K562 (cell line): ENCODE measurements around the gene MTNR1B. TPM values are rescaled to one million over a fixed set of nuclear protein-coding genes. Genes with fewer than 3 reads are reported as not detected.

Source experiments
- ATAC-seq: fragments of 200-7000 bp; cut with Tn5 transposase; 3 replicates; pipeline ENCODE4 v1.9.1; 2020; ENCODE audit warnings: moderate library complexity
- BruUV-seq: library from RNA; stranded (reverse); fragments of 400-500 nt; replicated peaks from 2 replicates; lab custom pipeline; 2021; lab: Mats Ljungman, UMichigan
- CTCF ChIA-PET: fragments of 300-600 bp; formaldehyde crosslinking; extraction: SDS; loops from one replicate; lab custom pipeline; 2021; ENCODE audit warnings: low intra/inter-chr PET ratio; lab: Yijun Ruan, JAX
- POLR2A ChIA-PET: fragments of 300-600, 350-650 bp; sonication (Branson Sonifier 250); formaldehyde crosslinking; extraction: SDS; loops from one replicate; lab custom pipeline; 2021; ENCODE audit warnings: antibody characterized with exemption, inconsistent platforms; lab: Yijun Ruan, JAX
- DNase-seq, 4 experiments: peaks; one replicate each; pipeline versions ENCODE4 v3.0.0 to v3.0.0-alpha.2; 2011 to 2018; ENCODE audit warnings: low spot score in 3 of 4, mixed read lengths in 3 of 4; ENCODE audit errors: extremely low read depth in 1 of 4
- FAIRE-seq: peaks from 2 replicates; lab custom pipeline; 2011; peaks lifted over from hg19 to GRCh38; lab: Jason Lieb, UNC
- H2AFZ ChIP-seq: 2 replicates; pipeline ENCODE4 v1.6.0; 2011; ENCODE audit warnings: low read depth, low read length, control low read depth, inconsistent platforms
- H3K27ac ChIP-seq: fragments of 200-600 bp; 3 replicates; pipeline ENCODE4 v1.8.0; 2011; ENCODE audit warnings: low read depth, mild to moderate bottlenecking, control low read depth, inconsistent platforms, low read length, moderate library complexity, mixed read lengths; ENCODE audit errors: extremely low read depth
- H3K27me3 ChIP-seq, 2 experiments: fragments of 300-600 bp in 1 of 2; 2 replicates in 1 of 2; 3 replicates in 1 of 2; pipeline versions ENCODE4 v1.6.0 to v1.8.0; 2011; ENCODE audit warnings: inconsistent platforms in 2 of 2, low read length in 2 of 2, mild to moderate bottlenecking in 1 of 2, mixed read lengths in 1 of 2, moderate library complexity in 1 of 2; ENCODE audit not compliant: control insufficient read depth in 2 of 2, insufficient read depth in 2 of 2
- H3K36me3 ChIP-seq: fragments of 300-600 bp; 3 replicates; pipeline ENCODE4 v1.8.0; 2011; ENCODE audit warnings: mild to moderate bottlenecking, low read length, inconsistent platforms; ENCODE audit not compliant: control insufficient read depth, insufficient read depth
- H3K4me1 ChIP-seq, 2 experiments: fragments of 200-600 bp in 1 of 2; replicated peaks in 1 of 2; 2 replicates in 1 of 2; 3 replicates in 1 of 2; pipeline versions ENCODE4 v1.5.1 to v1.8.0; 2011; ENCODE audit warnings: inconsistent platforms in 2 of 2, low read length in 2 of 2, mild to moderate bottlenecking in 1 of 2, mixed read lengths in 1 of 2, moderate library complexity in 1 of 2; ENCODE audit not compliant: control insufficient read depth in 2 of 2, insufficient read depth in 2 of 2
- H3K4me2 ChIP-seq: 2 replicates; pipeline ENCODE4 v1.6.1; 2011; ENCODE audit warnings: low read length, control low read depth, inconsistent platforms, mixed read lengths; ENCODE audit not compliant: insufficient read depth
- H3K4me3 ChIP-seq: fragments of 200-600 bp; sonication (generic), shearing (Covaris generic); 2 replicates; pipeline ENCODE4 v1.5.1; 2016; ENCODE audit warnings: control low read depth, inconsistent platforms
- H3K79me2 ChIP-seq: fragments of 200-600 bp; 3 replicates; pipeline ENCODE4 v1.8.0; 2011; ENCODE audit warnings: low read length, inconsistent platforms; ENCODE audit not compliant: control insufficient read depth, insufficient read depth
- H3K9ac ChIP-seq, 2 experiments: 2 replicates each; pipeline versions ENCODE4 v1.6.0 to v1.6.1; 2011; ENCODE audit warnings: low read depth in 2 of 2, low read length in 2 of 2, control low read depth in 1 of 2, inconsistent platforms in 1 of 2, mild to moderate bottlenecking in 1 of 2, mixed read lengths in 1 of 2; ENCODE audit not compliant: insufficient read depth in 1 of 2
- H3K9me1 ChIP-seq: one replicate; pipeline ENCODE4 v1.6.0; 2011; ENCODE audit warnings: inconsistent platforms, mild to moderate bottlenecking, low read length, moderate library complexity; ENCODE audit not compliant: control insufficient read depth, insufficient read depth
- H3K9me3 ChIP-seq: replicated peaks from 2 replicates; pipeline ENCODE4 v1.5.1; 2011; ENCODE audit warnings: low read depth, low read length, inconsistent platforms; ENCODE audit not compliant: control insufficient read depth, insufficient read depth
- H4K20me1 ChIP-seq: replicated peaks from 2 replicates; pipeline ENCODE4 v1.6.1; 2011; ENCODE audit warnings: low read length, inconsistent platforms, mixed read lengths; ENCODE audit not compliant: control insufficient read depth, insufficient read depth
- CTCF ChIP-seq, 3 experiments: IDR thresholded peaks in 2 of 3; conservative IDR thresholded peaks in 1 of 3; 2 replicates each; pipeline ENCODE4 v1.5.1; 2011 to 2012; ENCODE audit warnings: low read length in 3 of 3, mild to moderate bottlenecking in 3 of 3, control low read depth in 2 of 3, improper control_type of control experiment in 1 of 3, inconsistent platforms in 1 of 3, low read depth in 1 of 3, mixed read lengths in 1 of 3, moderate library complexity in 1 of 3; ENCODE audit not compliant: insufficient read depth in 2 of 3
- HNRNPUL1 ChIP-seq: fragments of 200-400 bp; formaldehyde crosslinking; IDR thresholded peaks from 2 replicates; pipeline ENCODE4 v1.6.1; 2017; ENCODE audit warnings: low read length
- RAD21 ChIP-seq, 2 experiments: fragments of 250-450 bp in 1 of 2; fragments of 450-650 bp in 1 of 2; sonication (Bioruptor Pico) in 1 of 2; formaldehyde crosslinking in 1 of 2; IDR thresholded peaks in 1 of 2; conservative IDR thresholded peaks in 1 of 2; 2 replicates each; pipeline versions ENCODE4 v1.4.0 to v1.8.0; 2020 to 2022; ENCODE audit warnings: mild to moderate bottlenecking in 2 of 2, moderate library complexity in 1 of 2
- REST ChIP-seq, 2 experiments: fragments of 450-650 bp; formaldehyde crosslinking in 1 of 2; IDR thresholded peaks; 2 replicates each; pipeline versions ENCODE4 v1.4.0 to v1.6.1; 2014 to 2020; ENCODE audit warnings: mild to moderate bottlenecking in 2 of 2, borderline replicate concordance in 1 of 2, low read depth in 1 of 2
- SMC3 ChIP-seq: conservative IDR thresholded peaks from 2 replicates; pipeline ENCODE4 v1.6.1; 2011; ENCODE audit warnings: low read depth, low read length, improper control_type of control experiment; ENCODE audit not compliant: insufficient read depth
- WGBS: fragments of 100-300 bp; shearing (Covaris generic); methylation state at CpG from one replicate; pipeline ENCODE4 v1.1.6; 2016; ENCODE audit warnings: low coverage, mixed read lengths; ENCODE audit not compliant: insufficient coverage; ENCODE audit errors: missing lambda C conversion rate; 5-methylcytosine and 5-hydroxymethylcytosine counted together
- in situ Hi-C: fragments of 300-500 bp; cut with MboI; formaldehyde crosslinking; loops from 4 replicates; pipeline ENCODE4 v1.15.0; 2018; ENCODE audit warnings: inconsistent platforms, mixed read lengths
- intact Hi-C: fragments of 100-400 bp; cut with micrococcal nuclease; formaldehyde crosslinking; loops from 2 replicates; pipeline ENCODE4 v1.14.2; 2022
- polyA plus RNA-seq, 8 experiments: library from polyadenylated mRNA; depleted of rRNA in 4 of 8; stranded (reverse) in 5 of 8; unstranded in 3 of 8; fragments of >200 nt; fragmentation: Nextera tagmentation in 2 of 8; fragmentation: Illumina TruSeq in 1 of 8; extraction: Ambion mirVana in 2 of 8; extraction: Trizol in 1 of 8; gene quantifications; 2 replicates each; pipeline versions ENCODE4 v1.2.1 to v1.2.3, GENCODE V29; 2011 to 2014; ENCODE audit warnings: inconsistent platforms in 1 of 8, missing spikeins in 1 of 8
- total RNA-seq, 7 experiments: library from RNA; depleted of rRNA in 6 of 7; stranded (reverse); fragments of >200 nt in 6 of 7; fragmentation: Illumina TruSeq in 2 of 7; extraction: Trizol in 2 of 7; gene quantifications; 2 replicates each; pipeline versions ENCODE4 v1.2.1 to v1.2.3, GENCODE V29; 2011 to 2021; ENCODE audit warnings: low replicate concordance in 1 of 7

MTNR1B gene
- total and polyA plus RNA-seq, 9 of the 15 experiments (the other 6 are each of a cell fraction or from before 2014, with no cell fraction given): not detected

GRCh38 chr11:92941676-92942571 lies 27.5 kb upstream of the MTNR1B start:
- intact Hi-C loops (loop anchor here (2.0 kb wide), 1 partner anchor 283 kb away; no protein-coding TSS in a partner anchor), in situ Hi-C loops (no loop called here)
- BruUV-seq: no TSS peak
- Histone ChIP-seq H3K4me2 (no peak overlapping the region), H2AFZ (no peak overlapping the region), H3K4me1 (no peaks in the 10 kb centered on the region), H3K9me1 (no peaks in the 10 kb centered on the region), H4K20me1 (no peaks in the 10 kb centered on the region), H3K27ac (no peak overlapping the region), H3K9ac (no peak overlapping the region; a peak in 1 of 4 replicates), H3K4me3 (no peak overlapping the region), H3K9me3 (no peaks in the 10 kb centered on the region; the same call in 1 of the 2 replicates), H3K36me3 (no peaks in the 10 kb centered on the region), H3K27me3 (no peaks in the 10 kb centered on the region), H3K79me2 (no peaks in the 10 kb centered on the region)
- ATAC-seq (peak; percentile 70), DNase-seq (peak; percentile 31 to 45 (median 41)), FAIRE-seq (peak; percentile 40)
- TF ChIP-seq REST (IDR thresholded peaks at IDR 0.05; ENCODE audit: borderline replicate concordance): peak; percentile 59; the same call in 1 of the 2 replicates
- TF ChIP-seq REST (CRISPR knock-in tag; IDR thresholded peaks at IDR 0.05; ENCODE audit: low read depth): no peak
- TF ChIP-seq SMC3: 0 out of 2 replicates have a peak, but pooled peaks have one; percentile 39
- TF ChIP-seq CTCF (IDR thresholded peaks at IDR 0.05 in 2 of 3, conservative IDR thresholded peaks at IDR 0.05 in 1 of 3; ENCODE audit: insufficient read depth in 2 of 3, low read depth in 1 of 3, low read length in 3 of 3): peak; percentile 46 to 65 (median 55); a peak in 5 of 6 replicates
- TF ChIP-seq RAD21 (CRISPR knock-in tag; conservative IDR thresholded peaks at IDR 0.05 in 1 of 2, IDR thresholded peaks at IDR 0.05 in 1 of 2): peak; percentile 64 to 83
- TF ChIP-seq HNRNPUL1: no peak
- CTCF ChIA-PET: interaction anchor here (0.7 to 2.1 kb wide), 2 partner anchors 226 to 284 kb away, joined by 3 to 6 read pairs; no protein-coding TSS in a partner anchor
- 2% methylated on average over 12 of the region's 12 CpGs for WGBS
- POLR2A ChIA-PET: no interaction called here
